ENCODE data around the gene MYO1B.

Gene MYO1B

GRCh38 chr2:191245046-191245868, at the start of gene MYO1B:
Gene MYO1B (plus strand): TSS chr2:191245404. CDS start chr2:191276896, 31,492 bp downstream.
- DNase-seq (ENCODE audit: extremely low read depth, low read depth) = peak; percentile 57
- peak; percentile 45 for TF ChIP-seq CTCF (IDR thresholded peaks at IDR 0.05; ENCODE audit: low read depth, low read length)

- DNase-seq (ENCODE audit: extremely low read depth, low read depth) = no peak
- TF ChIP-seq CTCF (IDR thresholded peaks at IDR 0.05; ENCODE audit: low read depth, low read length) = no peak
These were observed 48.1 kb upstream of the MYO1B start for GRCh38 chr2:191197096-191197495.

GRCh38 chr2:191198271-191198670, 46.9 kb upstream of the MYO1B start:
- no peak for DNase-seq (ENCODE audit: extremely low read depth, low read depth)
- TF ChIP-seq CTCF (IDR thresholded peaks at IDR 0.05; ENCODE audit: low read depth, low read length) = no peak

GRCh38 chr2:191199929-191200512, 45.2 kb upstream of the MYO1B start:
- DNase-seq (ENCODE audit: extremely low read depth, low read depth) = no peak
- TF ChIP-seq CTCF (IDR thresholded peaks at IDR 0.05; ENCODE audit: low read depth, low read length) = no peak

- DNase-seq (ENCODE audit: extremely low read depth, low read depth) = no peak
- no peak for TF ChIP-seq CTCF (IDR thresholded peaks at IDR 0.05; ENCODE audit: low read depth, low read length)
These were observed 44.3 kb upstream of the MYO1B start for GRCh38 chr2:191200910-191201309.

GRCh38 chr2:191202209-191202721, 42.9 kb upstream of the MYO1B start:
- no peak for DNase-seq (ENCODE audit: extremely low read depth, low read depth)
- no peak for TF ChIP-seq CTCF (IDR thresholded peaks at IDR 0.05; ENCODE audit: low read depth, low read length)

GRCh38 chr2:191202881-191203397, 42.3 kb upstream of the MYO1B start:
- no peak for DNase-seq (ENCODE audit: extremely low read depth, low read depth)
- TF ChIP-seq CTCF (IDR thresholded peaks at IDR 0.05; ENCODE audit: low read depth, low read length) = no peak
